ENCODE measurements around the gene PRR7.

PRR7 gene

GRCh38 chr5:177491429-177491945 lies 44.9 kb downstream of the PRR7 start:
- Histone ChIP-seq H2BK120ac (ENCODE audit: low read depth, low read length) (no peak overlapping the region), H3K18ac (ENCODE audit: low read length) (no peak overlapping the region), H4K8ac (ENCODE audit: low read depth, low read length) (no peak overlapping the region), H3K27ac (ENCODE audit: low read depth, low read length) (peak overlapping the region; percentile 2), H2BK5ac (ENCODE audit: low read length) (no peak overlapping the region), H3K79me2 (ENCODE audit: control insufficient read depth, insufficient read depth, low read length) (peaks cover 2% of the 10 kb centered on the region), H3K27me3 (ENCODE audit: insufficient read depth, low read length, poor library complexity) (no peaks in the 10 kb centered on the region), H3K4me1 (ENCODE audit: control insufficient read depth, low read depth, low read length) (peaks cover 11% of the 10 kb centered on the region), H3K4ac (ENCODE audit: low read depth, low read length) (no peak overlapping the region), H3K9ac (ENCODE audit: low read length) (peak overlapping the region; percentile 31), H3K79me1 (ENCODE audit: low read length) (peaks cover 7% of the 10 kb centered on the region), H2BK15ac (replicated peaks; ENCODE audit: low read depth) (no peak overlapping the region), H4K5ac (ENCODE audit: low read length) (no peak overlapping the region), H3K36me3 (ENCODE audit: control insufficient read depth, insufficient read depth, low read length) (peaks cover 18% of the 10 kb centered on the region), H2AK5ac (ENCODE audit: low read length) (no peak overlapping the region), H3K56ac (ENCODE audit: low read length) (peak overlapping the region; percentile 76), H3K4me3 (ENCODE audit: low read length) (no peak overlapping the region), H3K23ac (ENCODE audit: low read length) (no peak overlapping the region), H3K4me2 (ENCODE audit: low read length) (no peak overlapping the region)
- no CpG with 5 or more reads among the region's 43 CpGs for WGBS (ENCODE audit: extremely low coverage, insufficient coverage, low lambda C conversion rate)
- peak; percentile 91 for DNase-seq

DNA sequence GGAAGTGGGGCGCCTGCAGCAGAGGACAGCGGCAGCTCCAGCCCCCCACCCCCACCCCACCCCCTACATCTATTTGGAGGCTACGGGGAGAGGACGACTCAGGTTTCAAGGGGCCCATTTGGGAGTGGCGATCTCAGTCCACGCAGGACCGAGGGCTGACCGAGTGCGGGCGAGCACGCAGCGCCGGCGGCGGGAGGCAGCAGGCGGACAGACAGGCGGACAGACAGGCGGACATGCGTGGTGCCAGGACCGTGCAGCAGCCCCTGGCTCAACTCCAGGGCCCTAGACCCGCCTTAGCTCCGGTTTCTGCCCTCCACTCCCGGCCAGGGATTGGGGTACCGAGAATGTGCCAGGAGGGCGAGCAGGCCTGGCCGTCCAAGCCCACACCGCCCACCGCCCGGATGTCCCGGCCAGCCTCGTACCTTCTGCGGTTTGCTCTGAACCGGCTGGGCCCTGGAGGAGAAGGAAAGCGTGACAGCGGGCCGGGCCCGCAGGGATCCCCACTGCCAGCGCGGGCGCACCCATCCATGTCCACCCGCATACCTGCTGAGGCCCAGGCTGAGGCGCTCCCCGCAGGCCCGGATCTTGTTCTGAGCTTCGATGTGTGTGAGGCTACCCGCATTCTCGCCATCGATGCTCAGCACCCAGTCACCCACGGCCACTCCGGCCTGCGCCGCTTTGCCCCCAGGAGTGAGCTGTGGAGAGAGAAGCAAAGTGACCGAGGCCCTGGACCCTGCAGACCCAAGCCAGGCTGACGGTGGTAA lies 45.6 kb downstream of the PRR7 start:
- Histone ChIP-seq H3K27me3 (ENCODE audit: insufficient read depth, low read length, poor library complexity) (no peaks in the 10 kb centered on the region), H3K56ac (ENCODE audit: low read length) (peak overlapping the region; percentile 69), H3K4ac (ENCODE audit: low read depth, low read length) (no peak overlapping the region), H2BK15ac (replicated peaks; ENCODE audit: low read depth) (no peak overlapping the region), H3K9ac (ENCODE audit: low read length) (no peak overlapping the region), H3K79me2 (ENCODE audit: control insufficient read depth, insufficient read depth, low read length) (peaks cover 2% of the 10 kb centered on the region), H3K23ac (ENCODE audit: low read length) (no peak overlapping the region), H3K4me2 (ENCODE audit: low read length) (no peak overlapping the region), H3K79me1 (ENCODE audit: low read length) (peaks cover 7% of the 10 kb centered on the region), H3K27ac (ENCODE audit: low read depth, low read length) (no peak overlapping the region), H2BK5ac (ENCODE audit: low read length) (no peak overlapping the region), H3K4me1 (ENCODE audit: control insufficient read depth, low read depth, low read length) (peaks cover 11% of the 10 kb centered on the region), H2AK5ac (ENCODE audit: low read length) (no peak overlapping the region), H4K8ac (ENCODE audit: low read depth, low read length) (no peak overlapping the region), H4K5ac (ENCODE audit: low read length) (no peak overlapping the region), H3K36me3 (ENCODE audit: control insufficient read depth, insufficient read depth, low read length) (peaks cover 17% of the 10 kb centered on the region), H3K18ac (ENCODE audit: low read length) (no peak overlapping the region), H3K4me3 (ENCODE audit: low read length) (no peak overlapping the region), H2BK120ac (ENCODE audit: low read depth, low read length) (no peak overlapping the region)
- DNase-seq = no peak
- WGBS (ENCODE audit: extremely low coverage, insufficient coverage, low lambda C conversion rate) = no CpG with 5 or more reads among the region's 54 CpGs

GRCh38 chr5:177492841-177493240 lies 46.2 kb downstream of the PRR7 start:
- peaks cover 11% of the 10 kb centered on the region for H3K36me3 ChIP-seq (ENCODE audit: control insufficient read depth, insufficient read depth, low read length)
- H3K4me3 ChIP-seq (ENCODE audit: low read length) = no peak overlapping the region
- no CpG with 5 or more reads among the region's 7 CpGs for WGBS (ENCODE audit: extremely low coverage, insufficient coverage, low lambda C conversion rate)
- H3K79me2 ChIP-seq (ENCODE audit: control insufficient read depth, insufficient read depth, low read length) = peaks cover 2% of the 10 kb centered on the region
- H2AK5ac ChIP-seq (ENCODE audit: low read length) = no peak overlapping the region
- H2BK5ac ChIP-seq (ENCODE audit: low read length) = no peak overlapping the region
- no peak overlapping the region for H4K8ac ChIP-seq (ENCODE audit: low read depth, low read length)
- H3K27ac ChIP-seq (ENCODE audit: low read depth, low read length) = no peak overlapping the region
- H3K9ac ChIP-seq (ENCODE audit: low read length) = peak overlapping the region; percentile 10
- H3K4me1 ChIP-seq (ENCODE audit: control insufficient read depth, low read depth, low read length) = peaks cover 11% of the 10 kb centered on the region
- H2BK15ac ChIP-seq (replicated peaks; ENCODE audit: low read depth) = no peak overlapping the region
- no peak for DNase-seq
- H2BK120ac ChIP-seq (ENCODE audit: low read depth, low read length) = no peak overlapping the region
- H3K4me2 ChIP-seq (ENCODE audit: low read length) = no peak overlapping the region
- no peak overlapping the region for H3K23ac ChIP-seq (ENCODE audit: low read length)
- H3K56ac ChIP-seq (ENCODE audit: low read length) = peak overlapping the region; percentile 50
- peaks cover 7% of the 10 kb centered on the region for H3K79me1 ChIP-seq (ENCODE audit: low read length)
- H4K5ac ChIP-seq (ENCODE audit: low read length) = no peak overlapping the region
- H3K27me3 ChIP-seq (ENCODE audit: insufficient read depth, low read length, poor library complexity) = no peaks in the 10 kb centered on the region
- no peak overlapping the region for H3K18ac ChIP-seq (ENCODE audit: low read length)
- H3K4ac ChIP-seq (ENCODE audit: low read depth, low read length) = no peak overlapping the region

DNA sequence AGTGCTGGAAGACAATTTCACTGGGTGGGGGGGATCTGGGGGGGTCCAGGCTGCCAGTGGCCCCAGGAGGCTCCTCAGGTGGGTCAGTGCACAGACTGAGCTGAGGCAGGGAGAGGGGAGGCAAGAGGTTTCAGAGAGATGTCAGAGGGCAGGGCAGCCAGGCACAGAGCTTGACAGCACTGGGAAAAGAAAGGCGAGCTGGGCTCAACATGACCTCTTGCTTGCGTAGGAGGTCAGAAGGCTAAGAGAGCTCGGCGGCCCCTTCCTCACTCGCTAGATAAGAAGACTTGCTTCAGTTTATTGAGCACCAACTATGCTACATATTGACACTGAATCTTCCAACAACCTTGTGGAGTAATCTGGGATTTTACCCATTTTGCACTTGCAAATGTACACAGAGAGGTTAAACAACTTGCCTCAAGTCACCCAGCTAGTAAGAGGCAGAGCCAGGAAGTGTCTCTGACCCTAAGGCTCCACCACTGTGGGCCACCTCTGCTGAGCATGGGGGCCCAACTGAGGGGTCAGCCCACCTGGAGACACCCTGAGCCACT lies 47.3 kb downstream of the PRR7 start:
- Histone ChIP-seq H2BK15ac (replicated peaks; ENCODE audit: low read depth) (no peak overlapping the region), H2AK5ac (ENCODE audit: low read length) (no peak overlapping the region), H3K27ac (ENCODE audit: low read depth, low read length) (peak overlapping the region; percentile 55), H3K4me3 (ENCODE audit: low read length) (no peak overlapping the region), H2BK120ac (ENCODE audit: low read depth, low read length) (no peak overlapping the region), H3K27me3 (ENCODE audit: insufficient read depth, low read length, poor library complexity) (no peaks in the 10 kb centered on the region), H3K79me1 (ENCODE audit: low read length) (peaks cover 7% of the 10 kb centered on the region), H3K4me2 (ENCODE audit: low read length) (no peak overlapping the region), H4K8ac (ENCODE audit: low read depth, low read length) (no peak overlapping the region), H3K4me1 (ENCODE audit: control insufficient read depth, low read depth, low read length) (peaks cover 11% of the 10 kb centered on the region), H2BK5ac (ENCODE audit: low read length) (peak overlapping the region; percentile 17), H4K5ac (ENCODE audit: low read length) (no peak overlapping the region), H3K79me2 (ENCODE audit: control insufficient read depth, insufficient read depth, low read length) (peaks cover 2% of the 10 kb centered on the region), H3K23ac (ENCODE audit: low read length) (no peak overlapping the region), H3K4ac (ENCODE audit: low read depth, low read length) (peak overlapping the region; percentile 64), H3K9ac (ENCODE audit: low read length) (peak overlapping the region; percentile 39), H3K18ac (ENCODE audit: low read length) (peak overlapping the region; percentile 34), H3K36me3 (ENCODE audit: control insufficient read depth, insufficient read depth, low read length) (peaks cover 6% of the 10 kb centered on the region), H3K56ac (ENCODE audit: low read length) (peak overlapping the region; percentile 59)
- DNase-seq = no peak
- no CpG with 5 or more reads among the region's 5 CpGs for WGBS (ENCODE audit: extremely low coverage, insufficient coverage, low lambda C conversion rate)

DNA sequence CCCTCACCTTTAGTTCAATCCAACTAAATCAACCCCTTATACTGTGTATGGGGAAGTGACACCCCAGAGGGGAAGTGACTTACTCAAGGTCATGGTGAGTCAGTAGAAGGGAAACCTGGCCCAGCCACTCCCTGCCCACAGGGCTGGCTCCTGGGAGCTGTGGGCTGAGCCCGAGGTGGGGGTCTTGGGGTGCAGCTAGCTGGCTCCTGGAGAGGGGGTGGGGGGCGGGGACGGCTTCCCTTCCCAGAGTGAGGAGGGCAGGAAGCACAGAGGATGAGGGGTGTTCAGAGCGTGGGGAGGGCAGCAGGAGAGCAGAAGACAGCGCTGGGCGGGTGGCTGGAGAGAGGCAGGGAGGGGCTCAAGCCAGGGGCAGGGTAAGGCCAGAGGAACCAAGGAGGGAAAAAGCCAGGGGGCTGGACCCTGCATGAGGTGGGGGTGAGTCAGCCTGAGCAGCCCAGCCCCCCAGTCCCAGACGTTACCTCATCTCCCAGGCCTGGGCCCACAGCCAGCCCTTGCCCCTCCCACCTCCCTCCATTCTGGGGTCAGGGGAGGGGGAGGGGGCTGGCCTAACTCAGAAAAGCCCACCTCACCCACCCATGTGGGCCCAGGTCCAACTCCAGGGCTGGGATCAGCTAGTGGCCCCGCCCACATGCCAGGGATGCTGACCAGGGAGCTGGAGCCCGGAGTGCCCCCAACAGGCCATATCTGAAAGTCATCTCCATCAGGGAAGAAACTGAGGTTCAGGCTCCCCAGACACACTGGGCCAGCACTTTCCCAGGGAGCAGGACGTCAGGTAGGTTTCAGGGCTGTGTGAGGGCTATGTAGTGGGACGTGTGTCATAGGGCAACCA lies 48.0 kb downstream of the PRR7 start:
- Histone ChIP-seq H2BK15ac (replicated peaks; ENCODE audit: low read depth) (no peak overlapping the region), H4K8ac (ENCODE audit: low read depth, low read length) (no peak overlapping the region), H3K79me1 (ENCODE audit: low read length) (peaks cover 7% of the 10 kb centered on the region), H3K27me3 (ENCODE audit: insufficient read depth, low read length, poor library complexity) (no peaks in the 10 kb centered on the region), H3K79me2 (ENCODE audit: control insufficient read depth, insufficient read depth, low read length) (peaks cover 2% of the 10 kb centered on the region), H3K56ac (ENCODE audit: low read length) (peak overlapping the region; percentile 59), H3K9ac (ENCODE audit: low read length) (peak overlapping the region; percentile 64), H2BK5ac (ENCODE audit: low read length) (peak overlapping the region; percentile 79), H3K4me3 (ENCODE audit: low read length) (no peak overlapping the region), H2AK5ac (ENCODE audit: low read length) (no peak overlapping the region), H3K27ac (ENCODE audit: low read depth, low read length) (peak overlapping the region; percentile 94), H3K18ac (ENCODE audit: low read length) (peak overlapping the region; percentile 41), H2BK120ac (ENCODE audit: low read depth, low read length) (no peak overlapping the region), H3K4ac (ENCODE audit: low read depth, low read length) (peak overlapping the region; percentile 64), H3K36me3 (ENCODE audit: control insufficient read depth, insufficient read depth, low read length) (peaks cover 5% of the 10 kb centered on the region), H3K4me2 (ENCODE audit: low read length) (no peak overlapping the region), H4K5ac (ENCODE audit: low read length) (no peak overlapping the region), H3K23ac (ENCODE audit: low read length) (no peak overlapping the region), H3K4me1 (ENCODE audit: control insufficient read depth, low read depth, low read length) (peaks cover 11% of the 10 kb centered on the region)
- no CpG with 5 or more reads among the region's 11 CpGs for WGBS (ENCODE audit: extremely low coverage, insufficient coverage, low lambda C conversion rate)
- DNase-seq = peak; percentile 97
